Endothelial cell of umbilical vein (primary cell): Measurements from ENCODE around the gene CADPS. TPM values are rescaled to one million over a fixed set of nuclear protein-coding genes. Genes with fewer than 3 reads are reported as not detected.

Experiments used
- BruUV-seq: library from RNA; stranded (reverse); fragments of 400-500 nt; replicated peaks from 2 replicates; lab custom pipeline; 2021; lab: Mats Ljungman, UMichigan
- CTCF ChIA-PET: fragments of 300-600, 350-600 bp; sonication (Branson Sonifier 250); formaldehyde crosslinking; loops from one replicate; lab custom pipeline; 2021; ENCODE audit warnings: antibody characterized with exemption, inconsistent platforms; lab: Charles Lee
- POLR2A ChIA-PET: fragments of 300-600, 350-600 bp; sonication (Branson Sonifier 250); formaldehyde crosslinking; loops from one replicate; lab custom pipeline; 2021; ENCODE audit warnings: antibody characterized with exemption, inconsistent platforms; lab: Charles Lee
- DNase-seq: peaks from one replicate; pipeline ENCODE4 v3.0.0-alpha.2; 2011; ENCODE audit warnings: low read depth, low spot score
- FAIRE-seq: peaks from 2 replicates; lab custom pipeline; 2011; peaks lifted over from hg19 to GRCh38; lab: Jason Lieb, UNC
- H2AFZ ChIP-seq: 2 replicates; pipeline ENCODE4 v1.6.0; 2012; ENCODE audit warnings: low read depth, low read length, control low read depth, inconsistent platforms
- H3K27ac ChIP-seq: 2 replicates; pipeline ENCODE4 v1.5.1; 2011; ENCODE audit warnings: low read depth, mild to moderate bottlenecking, control low read depth, low read length, moderate library complexity; ENCODE audit not compliant: insufficient read depth
- H3K27me3 ChIP-seq, 2 experiments: 2 replicates each; pipeline versions ENCODE4 v1.6.0 to v1.6.1; 2011; ENCODE audit warnings: low read length in 2 of 2, mixed read lengths in 1 of 2; ENCODE audit not compliant: control insufficient read depth in 2 of 2, insufficient read depth in 2 of 2
- H3K36me3 ChIP-seq, 2 experiments: 2 replicates in 1 of 2; 3 replicates in 1 of 2; pipeline ENCODE4 v1.5.1; 2011; ENCODE audit warnings: low read length in 2 of 2, mild to moderate bottlenecking in 1 of 2, moderate library complexity in 1 of 2; ENCODE audit not compliant: control insufficient read depth in 2 of 2, insufficient read depth in 2 of 2; ENCODE audit errors: extremely low read depth in 1 of 2
- H3K4me1 ChIP-seq: 3 replicates; pipeline ENCODE4 v1.5.1; 2011; ENCODE audit warnings: mild to moderate bottlenecking, low read length; ENCODE audit not compliant: control insufficient read depth, insufficient read depth; ENCODE audit errors: extremely low read depth
- H3K4me2 ChIP-seq: 2 replicates; pipeline ENCODE4 v1.6.1; 2011; ENCODE audit warnings: low read length, control low read depth, mixed read lengths; ENCODE audit not compliant: insufficient read depth
- H3K4me3 ChIP-seq, 3 experiments: fragments of 200-600 bp in 1 of 3; sonication (generic), shearing (Covaris generic) in 1 of 3; replicated peaks in 1 of 3; 2 replicates each; pipeline ENCODE4 v1.5.1; 2011 to 2016; ENCODE audit warnings: control low read depth in 3 of 3, low read length in 3 of 3, mild to moderate bottlenecking in 2 of 3, inconsistent platforms in 1 of 3, low read depth in 1 of 3, moderate library complexity in 1 of 3; ENCODE audit not compliant: insufficient read depth in 1 of 3
- H3K79me2 ChIP-seq: 2 replicates; pipeline ENCODE4 v1.6.0; 2012; ENCODE audit warnings: low read length, inconsistent platforms; ENCODE audit not compliant: control insufficient read depth, insufficient read depth
- H3K9ac ChIP-seq: replicated peaks from 2 replicates; pipeline ENCODE3; 2011; ENCODE audit warnings: low read length, control low read depth; ENCODE audit not compliant: insufficient read depth; ENCODE audit errors: extremely low read depth
- H3K9me1 ChIP-seq: replicated peaks from 3 replicates; pipeline ENCODE4 v1.6.0; 2011; ENCODE audit warnings: mild to moderate bottlenecking, low read length; ENCODE audit not compliant: control insufficient read depth, insufficient read depth; ENCODE audit errors: extremely low read depth
- H3K9me3 ChIP-seq: replicated peaks from 2 replicates; pipeline ENCODE4 v1.5.1; 2012; ENCODE audit warnings: low read length, inconsistent platforms; ENCODE audit not compliant: control insufficient read depth, insufficient read depth
- H4K20me1 ChIP-seq: replicated peaks from 2 replicates; pipeline ENCODE3; 2011; ENCODE audit warnings: mild to moderate bottlenecking, low read length; ENCODE audit not compliant: control insufficient read depth, insufficient read depth; ENCODE audit errors: extremely low read depth
- EZH2 ChIP-seq: IDR thresholded peaks from 2 replicates; pipeline ENCODE4 v1.6.1; 2012; ENCODE audit warnings: borderline replicate concordance, low read depth, mild to moderate bottlenecking, moderate library complexity, low read length, inconsistent platforms; ENCODE audit not compliant: severe bottlenecking
- FOS ChIP-seq: IDR thresholded peaks from 2 replicates; pipeline ENCODE4 v1.6.1; 2011; ENCODE audit warnings: mild to moderate bottlenecking, low read length, moderate library complexity, borderline replicate concordance; ENCODE audit not compliant: insufficient read depth
- GATA2 ChIP-seq: IDR thresholded peaks from 2 replicates; pipeline ENCODE4 v1.7.0; 2011; ENCODE audit warnings: low read depth, mild to moderate bottlenecking, moderate library complexity, mixed read lengths, low read length; ENCODE audit not compliant: insufficient read length, insufficient read depth
- JUN ChIP-seq: IDR thresholded peaks from 2 replicates; pipeline ENCODE4 v1.6.1; 2011; ENCODE audit warnings: borderline replicate concordance, low read depth; ENCODE audit not compliant: insufficient read length, insufficient read depth
- MYC ChIP-seq: IDR thresholded peaks from one replicate; pipeline ENCODE4 v1.6.1; 2011; ENCODE audit warnings: mild to moderate bottlenecking, low read depth, low read length
- POLR2A ChIP-seq: IDR thresholded peaks from 2 replicates; pipeline ENCODE4 v1.6.1; 2012; ENCODE audit warnings: low read depth, mild to moderate bottlenecking, control low read depth, low read length
- POLR2AphosphoS5 ChIP-seq: IDR thresholded peaks from 2 replicates; pipeline ENCODE4 v1.6.1; 2012; ENCODE audit warnings: low read depth, mild to moderate bottlenecking, control low read depth, low read length, moderate library complexity; ENCODE audit not compliant: insufficient read depth
- dilution Hi-C: fragments of 300-500 bp; cut with MboI; formaldehyde crosslinking; loops from one replicate; pipeline ENCODE4 v1.15.0; 2019; ENCODE audit warnings: low sequenced_read_pairs; ENCODE audit not compliant: extremely low pct_ligation_motif_present
- intact Hi-C: fragments of 100-400 bp; cut with micrococcal nuclease; formaldehyde crosslinking; loops from one replicate; pipeline ENCODE4 v1.10.0; 2022
- polyA plus RNA-seq, 4 experiments: library from polyadenylated mRNA; depleted of rRNA in 3 of 4; stranded (reverse) in 3 of 4; unstranded in 1 of 4; fragments of >200 nt; gene quantifications; 2 replicates each; pipeline versions ENCODE4 v1.2.1 to v1.2.3, GENCODE V29; 2011 to 2012; ENCODE audit warnings: missing spikeins in 1 of 4
- total RNA-seq: library from RNA; stranded (reverse); gene quantifications from 2 replicates; pipeline ENCODE4 v1.2.3, GENCODE V29; 2021
- TF ChIP-seq, protein P1 (sequence below): IDR thresholded peaks from 2 replicates; pipeline ENCODE4 v1.6.1; 2011; ENCODE audit not compliant: insufficient read depth, insufficient read length
- TF ChIP-seq, protein P2 (sequence below), 2 donors: IDR thresholded peaks; 1 replicate in 1 of 2; 2 replicates in 1 of 2; pipeline ENCODE4 v1.5.1; 2011; ENCODE audit warnings: low read length in 2 of 2, mild to moderate bottlenecking in 2 of 2, moderate library complexity in 2 of 2, control low read depth in 1 of 2, inconsistent platforms in 1 of 2, low read depth in 1 of 2; ENCODE audit not compliant: insufficient read depth in 1 of 2; ENCODE audit errors: extremely low read depth in 1 of 2

Gene CADPS
- total and polyA plus RNA-seq, 2 donors (not counting 3 experiments of a cell fraction or from before 2014, with no cell fraction given): not detected

DNA sequence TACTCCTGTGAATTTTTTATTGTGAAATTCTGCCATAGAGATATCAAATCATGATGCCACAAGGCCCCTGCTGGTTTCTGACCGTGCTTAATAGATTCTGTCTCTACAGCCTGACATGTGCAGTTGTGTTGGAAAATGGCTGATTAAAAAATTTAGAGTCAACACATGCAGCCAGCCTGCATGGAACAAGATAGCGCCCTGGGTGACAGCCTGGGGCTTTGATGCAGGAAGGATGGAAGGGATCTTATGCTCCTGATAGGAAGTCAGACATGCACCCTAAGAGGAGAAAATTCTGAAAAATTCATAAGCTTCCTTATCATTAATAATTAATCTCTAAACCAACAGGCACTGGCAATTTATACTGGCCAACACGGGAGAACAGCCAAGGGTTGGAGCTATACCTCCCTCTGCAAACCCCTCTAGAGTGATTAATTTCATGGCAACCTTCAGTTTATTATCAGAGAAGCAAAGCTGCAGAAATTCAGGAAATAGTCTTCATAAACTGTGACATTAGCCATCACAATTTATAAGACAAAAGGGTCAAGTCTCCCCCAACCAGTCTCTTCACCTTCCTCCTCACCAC, 198.4 kb downstream of the CADPS start:
- BruUV-seq: no TSS peak
- H3K36me3 ChIP-seq: no peaks in the 10 kb centered on the region
- H3K4me1 ChIP-seq: no peaks in the 10 kb centered on the region
- dilution Hi-C loops: no loop called here
- no peak overlapping the region for H3K27ac ChIP-seq
- POLR2A ChIA-PET: no interaction called here
- FAIRE-seq (no peak), DNase-seq (no peak)
- H3K79me2 ChIP-seq: no peaks in the 10 kb centered on the region
- H3K4me3 ChIP-seq: no peak overlapping the region
- H4K20me1 ChIP-seq: no peaks in the 10 kb centered on the region
- peaks cover 0 to 3% of the 10 kb centered on the region in 2 experiments for H3K27me3 ChIP-seq
- CTCF ChIA-PET: interaction anchor here (1.2 to 1.7 kb wide), 2 partner anchors 10 to 12 kb away, joined by 3 to 4 read pairs; no protein-coding TSS in a partner anchor
- intact Hi-C loops: no loop called here
- TF ChIP-seq POLR2AphosphoS5: no peak
- no peaks in the 10 kb centered on the region for H3K9me1 ChIP-seq
- H3K9me3 ChIP-seq: no peaks in the 10 kb centered on the region
- no peak overlapping the region for H3K9ac ChIP-seq
- no peak overlapping the region for H3K4me2 ChIP-seq
- no peak overlapping the region for H2AFZ ChIP-seq

DNA sequence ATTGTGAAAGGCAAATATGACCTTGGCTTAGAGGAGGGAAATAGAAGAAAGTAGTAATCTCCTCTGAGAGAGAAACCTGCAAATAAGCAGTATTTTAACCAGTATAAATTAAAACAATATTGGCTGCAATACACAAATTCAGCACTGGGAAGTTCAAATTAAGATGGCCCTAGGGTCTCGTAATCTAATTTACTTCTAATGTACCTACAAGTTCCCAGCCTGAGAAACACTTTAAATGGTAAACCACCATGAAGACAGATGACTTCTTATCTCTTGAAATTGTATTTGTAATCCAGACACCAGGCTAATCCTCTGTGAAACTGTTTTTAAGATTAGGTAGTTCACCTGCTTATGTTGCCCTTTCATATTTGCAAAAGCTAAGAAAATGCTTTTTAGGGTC, 199.7 kb downstream of the CADPS start:
- H3K27me3 ChIP-seq: peaks cover 0 to 3% of the 10 kb centered on the region in 2 experiments
- H4K20me1 ChIP-seq: no peaks in the 10 kb centered on the region
- H3K27ac ChIP-seq: no peak overlapping the region
- intact Hi-C loops: no loop called here
- H2AFZ ChIP-seq: no peak overlapping the region
- ChIA-PET CTCF (no interaction called here), POLR2A (no interaction called here)
- TF ChIP-seq, protein P1, sequence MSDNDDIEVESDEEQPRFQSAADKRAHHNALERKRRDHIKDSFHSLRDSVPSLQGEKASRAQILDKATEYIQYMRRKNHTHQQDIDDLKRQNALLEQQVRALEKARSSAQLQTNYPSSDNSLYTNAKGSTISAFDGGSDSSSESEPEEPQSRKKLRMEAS: no peak
- TF ChIP-seq, protein P2, sequence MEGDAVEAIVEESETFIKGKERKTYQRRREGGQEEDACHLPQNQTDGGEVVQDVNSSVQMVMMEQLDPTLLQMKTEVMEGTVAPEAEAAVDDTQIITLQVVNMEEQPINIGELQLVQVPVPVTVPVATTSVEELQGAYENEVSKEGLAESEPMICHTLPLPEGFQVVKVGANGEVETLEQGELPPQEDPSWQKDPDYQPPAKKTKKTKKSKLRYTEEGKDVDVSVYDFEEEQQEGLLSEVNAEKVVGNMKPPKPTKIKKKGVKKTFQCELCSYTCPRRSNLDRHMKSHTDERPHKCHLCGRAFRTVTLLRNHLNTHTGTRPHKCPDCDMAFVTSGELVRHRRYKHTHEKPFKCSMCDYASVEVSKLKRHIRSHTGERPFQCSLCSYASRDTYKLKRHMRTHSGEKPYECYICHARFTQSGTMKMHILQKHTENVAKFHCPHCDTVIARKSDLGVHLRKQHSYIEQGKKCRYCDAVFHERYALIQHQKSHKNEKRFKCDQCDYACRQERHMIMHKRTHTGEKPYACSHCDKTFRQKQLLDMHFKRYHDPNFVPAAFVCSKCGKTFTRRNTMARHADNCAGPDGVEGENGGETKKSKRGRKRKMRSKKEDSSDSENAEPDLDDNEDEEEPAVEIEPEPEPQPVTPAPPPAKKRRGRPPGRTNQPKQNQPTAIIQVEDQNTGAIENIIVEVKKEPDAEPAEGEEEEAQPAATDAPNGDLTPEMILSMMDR (IDR thresholded peaks at IDR 0.05; ENCODE audit: extremely low read depth in 1 of 2, insufficient read depth in 1 of 2, low read depth in 1 of 2, low read length in 2 of 2): no peak
- no peak for TF ChIP-seq GATA2
- no peak for TF ChIP-seq MYC
- no peak for TF ChIP-seq JUN
- TF ChIP-seq POLR2AphosphoS5: no peak
- no peak for TF ChIP-seq EZH2
- TF ChIP-seq FOS: no peak
- TF ChIP-seq POLR2A: no peak
- no peaks in the 10 kb centered on the region for H3K4me1 ChIP-seq
- FAIRE-seq (no peak), DNase-seq (no peak)
- H3K4me3 ChIP-seq: no peak overlapping the region
- H3K4me2 ChIP-seq: no peak overlapping the region
- H3K9me1 ChIP-seq: no peaks in the 10 kb centered on the region
- H3K79me2 ChIP-seq: no peaks in the 10 kb centered on the region
- no peaks in the 10 kb centered on the region for H3K36me3 ChIP-seq
- no TSS peak for BruUV-seq
- dilution Hi-C loops: no loop called here
- no peaks in the 10 kb centered on the region for H3K9me3 ChIP-seq
- H3K9ac ChIP-seq: no peak overlapping the region
